Kidney glomerular epithelial cell (primary cell): ENCODE data around the gene NYNRIN.
"Not testable (repeated sequence)": the region's sequence is repeated elsewhere in the genome, so short reads cannot be mapped to it uniquely, and the experiment has no call there.

ENCODE experiments used
- DNase-seq: peaks from one replicate; lab custom pipeline; 2025; lab: John Stamatoyannopoulos, UW

NYNRIN gene

GRCh38 chr14:24369907-24370687, 28.7 kb upstream of the NYNRIN start:
- no peak for DNase-seq

- no peak for DNase-seq
Observed at GRCh38 chr14:24370748-24371147, 28.1 kb upstream of the NYNRIN start.

- DNase-seq: not testable (repeated sequence)
Observed at GRCh38 chr14:24371605-24372004, 27.2 kb upstream of the NYNRIN start.

GRCh38 chr14:24372701-24373416, 25.9 kb upstream of the NYNRIN start:
- DNase-seq: no peak

GRCh38 chr14:24376448-24377070, 22.2 kb upstream of the NYNRIN start:
- DNase-seq: no peak

- DNase-seq: no peak
Observed at GRCh38 chr14:24377126-24377525, 21.7 kb upstream of the NYNRIN start.

- DNase-seq: no peak
Observed at GRCh38 chr14:24377657-24378056, 21.1 kb upstream of the NYNRIN start.

GRCh38 chr14:24378327-24378726, 20.5 kb upstream of the NYNRIN start:
- no peak for DNase-seq

- DNase-seq: no peak
Observed at GRCh38 chr14:24378981-24379906, 19.6 kb upstream of the NYNRIN start.

GRCh38 chr14:24379907-24380730, 18.7 kb upstream of the NYNRIN start:
- DNase-seq: no peak

- no peak for DNase-seq
Observed at GRCh38 chr14:24381363-24382063, 17.3 kb upstream of the NYNRIN start.

- no peak for DNase-seq
Observed at GRCh38 chr14:24382064-24382371, 16.8 kb upstream of the NYNRIN start.

GRCh38 chr14:24384169-24384568, 14.6 kb upstream of the NYNRIN start:
- no peak for DNase-seq

- DNase-seq: no peak
Observed at GRCh38 chr14:24385524-24385923, 13.3 kb upstream of the NYNRIN start.

- no peak for DNase-seq
Observed at GRCh38 chr14:24387009-24387345, 11.8 kb upstream of the NYNRIN start.

GRCh38 chr14:24387579-24387978, 11.2 kb upstream of the NYNRIN start:
- DNase-seq: not testable (repeated sequence)

- no peak for DNase-seq
Observed at GRCh38 chr14:24388474-24389179, 10.2 kb upstream of the NYNRIN start.

- DNase-seq: no peak
Observed at GRCh38 chr14:24389226-24389848, 9.5 kb upstream of the NYNRIN start.

GRCh38 chr14:24390701-24391468, 7.9 kb upstream of the NYNRIN start:
- no peak for DNase-seq
